Adipocyte (in vitro differentiated cells): ENCODE data around the gene MTHFR.

Source experiments
- DNase-seq: peaks from one replicate; pipeline ENCODE4 v3.0.0-alpha.2; 2015; ENCODE audit warnings: low read depth
- H3K27me3 ChIP-seq: replicated peaks from 2 replicates; pipeline ENCODE4 v1.7.0; 2013; ENCODE audit warnings: mild to moderate bottlenecking, low read length, moderate library complexity; ENCODE audit not compliant: control insufficient read depth, insufficient read depth
- H3K36me3 ChIP-seq: 2 replicates; pipeline ENCODE4 v1.7.0; 2013; ENCODE audit warnings: low read length, mild to moderate bottlenecking, moderate library complexity; ENCODE audit not compliant: control insufficient read depth, insufficient read depth, severe bottlenecking
- H3K4me1 ChIP-seq: 2 replicates; pipeline ENCODE4 v1.7.0; 2013; ENCODE audit warnings: mild to moderate bottlenecking, low read length, moderate library complexity; ENCODE audit not compliant: control insufficient read depth, insufficient read depth
- H3K4me3 ChIP-seq: 2 replicates; pipeline ENCODE4 v1.7.0; 2013; ENCODE audit warnings: mild to moderate bottlenecking, low read length, moderate library complexity
- H3K9ac ChIP-seq: 2 replicates; pipeline ENCODE4 v1.7.0; 2013; ENCODE audit warnings: mild to moderate bottlenecking, low read length, moderate library complexity
- H3K9me3 ChIP-seq: 2 replicates; pipeline ENCODE4 v1.7.0; 2013; ENCODE audit warnings: mild to moderate bottlenecking, low read length, moderate library complexity; ENCODE audit not compliant: control insufficient read depth

Gene MTHFR

GRCh38 chr1:11839727-11840705, 34.3 kb upstream of the MTHFR start:
- H3K36me3 ChIP-seq, result peaks cover 98% of the 10 kb centered on the region
- H3K9ac ChIP-seq, result no peak overlapping the region
- H3K27me3 ChIP-seq, result no peaks in the 10 kb centered on the region
- no peaks in the 10 kb centered on the region for H3K4me1 ChIP-seq
- no peak overlapping the region for H3K4me3 ChIP-seq
- H3K9me3 ChIP-seq, result no peaks in the 10 kb centered on the region
- DNase-seq, result no peak

GRCh38 chr1:11838349-11839272, 32.8 kb upstream of the MTHFR start:
- DNase-seq, result peak; percentile 78
- H3K36me3 ChIP-seq, result peaks cover 98% of the 10 kb centered on the region

GRCh38 chr1:11837767-11838348, 32.1 kb upstream of the MTHFR start:
- Histone ChIP-seq H3K9ac (no peak overlapping the region), H3K4me1 (no peaks in the 10 kb centered on the region), H3K36me3 (peaks cover 100% of the 10 kb centered on the region), H3K27me3 (no peaks in the 10 kb centered on the region), H3K4me3 (no peak overlapping the region), H3K9me3 (no peaks in the 10 kb centered on the region)
- no peak for DNase-seq

More at GRCh38 chr1:11838349-11839272, 32.8 kb upstream of the MTHFR start:
- no peaks in the 10 kb centered on the region for H3K4me1 ChIP-seq
- no peaks in the 10 kb centered on the region for H3K27me3 ChIP-seq
- no peaks in the 10 kb centered on the region for H3K9me3 ChIP-seq
- H3K9ac ChIP-seq, result no peak overlapping the region
- no peak overlapping the region for H3K4me3 ChIP-seq

GRCh38 chr1:11836955-11837766, 31.4 kb upstream of the MTHFR start:
- Histone ChIP-seq H3K27me3 (no peaks in the 10 kb centered on the region), H3K4me1 (no peaks in the 10 kb centered on the region), H3K4me3 (no peak overlapping the region), H3K36me3 (peaks cover 100% of the 10 kb centered on the region), H3K9me3 (no peaks in the 10 kb centered on the region), H3K9ac (no peak overlapping the region)
- no peak for DNase-seq

- Histone ChIP-seq H3K36me3 (peaks cover 98% of the 10 kb centered on the region), H3K9me3 (no peaks in the 10 kb centered on the region), H3K9ac (no peak overlapping the region), H3K4me1 (no peaks in the 10 kb centered on the region), H3K4me3 (no peak overlapping the region), H3K27me3 (no peaks in the 10 kb centered on the region)
- no peak for DNase-seq
Observed at GRCh38 chr1:11835441-11836225, 29.9 kb upstream of the MTHFR start.

- DNase-seq, result no peak
Observed at GRCh38 chr1:11833900-11834299, 28.1 kb upstream of the MTHFR start.

GRCh38 chr1:11833497-11833896, 27.7 kb upstream of the MTHFR start:
- no peak overlapping the region for H3K9ac ChIP-seq
- no peak overlapping the region for H3K4me3 ChIP-seq
- DNase-seq, result no peak
- H3K4me1 ChIP-seq, result no peaks in the 10 kb centered on the region
- no peaks in the 10 kb centered on the region for H3K27me3 ChIP-seq
- peaks cover 97% of the 10 kb centered on the region for H3K36me3 ChIP-seq
- H3K9me3 ChIP-seq, result no peaks in the 10 kb centered on the region

More at GRCh38 chr1:11833900-11834299, 28.1 kb upstream of the MTHFR start:
- H3K27me3 ChIP-seq, result no peaks in the 10 kb centered on the region
- no peaks in the 10 kb centered on the region for H3K4me1 ChIP-seq
- peaks cover 97% of the 10 kb centered on the region for H3K36me3 ChIP-seq
- no peak overlapping the region for H3K4me3 ChIP-seq
- no peaks in the 10 kb centered on the region for H3K9me3 ChIP-seq
- no peak overlapping the region for H3K9ac ChIP-seq

GRCh38 chr1:11831945-11832725, 26.4 kb upstream of the MTHFR start:
- H3K9me3 ChIP-seq, result no peaks in the 10 kb centered on the region
- DNase-seq, result no peak
- H3K4me1 ChIP-seq, result no peaks in the 10 kb centered on the region
- H3K9ac ChIP-seq, result no peak overlapping the region
- no peak overlapping the region for H3K4me3 ChIP-seq
- H3K36me3 ChIP-seq, result peaks cover 97% of the 10 kb centered on the region
- H3K27me3 ChIP-seq, result no peaks in the 10 kb centered on the region

- Histone ChIP-seq H3K4me3 (no peak overlapping the region), H3K4me1 (no peaks in the 10 kb centered on the region), H3K36me3 (peaks cover 95% of the 10 kb centered on the region), H3K9ac (no peak overlapping the region), H3K9me3 (no peaks in the 10 kb centered on the region), H3K27me3 (no peaks in the 10 kb centered on the region)
- DNase-seq, result no peak
Observed at GRCh38 chr1:11828511-11828910, 22.7 kb upstream of the MTHFR start.
